Activated CD8-positive, alpha-beta T cell treated with anti-CD3 and anti-CD28 coated beads for 36 hours (primary cell): Measurements from ENCODE around the gene ITPKB. TPM values are rescaled to one million over a fixed set of nuclear protein-coding genes. Genes with fewer than 3 reads are reported as not detected.
A peak's percentile ranks its signal among the peaks of the same experiment; 100 is the strongest.

Source experiments
- ATAC-seq: fragments of 200-7000 bp; cut with Tn5 transposase; one replicate; pipeline ENCODE4 v1.10.0; 2021; ENCODE audit warnings: mild to moderate bottlenecking, moderate library complexity
- CTCF ChIA-PET: fragments of 350-600 bp; sonication (Branson Sonifier 250); formaldehyde crosslinking; loops from one replicate; lab custom pipeline; 2021; ENCODE audit warnings: antibody characterized with exemption; lab: Charles Lee
- POLR2A ChIA-PET: fragments of 350-600 bp; sonication (Branson Sonifier 250); formaldehyde crosslinking; loops from one replicate; lab custom pipeline; 2021; ENCODE audit warnings: antibody characterized with exemption; lab: Charles Lee
- DNase-seq: peaks from one replicate; pipeline ENCODE4 v3.0.0-alpha.2; 2020
- H3K27ac Mint-ChIP-seq: one replicate; pipeline ENCODE4 v1.8.0; 2021; ENCODE audit warnings: mild to moderate bottlenecking, mixed read lengths
- H3K27me3 Mint-ChIP-seq: one replicate; pipeline ENCODE4 v1.8.0; 2021; ENCODE audit warnings: mixed read lengths
- H3K36me3 Mint-ChIP-seq: one replicate; pipeline ENCODE4 v1.8.0; 2021; ENCODE audit warnings: low read depth, mixed read lengths
- H3K4me1 Mint-ChIP-seq: one replicate; pipeline ENCODE4 v1.8.0; 2021; ENCODE audit warnings: low read depth, mixed read lengths
- H3K4me3 Mint-ChIP-seq: one replicate; pipeline ENCODE4 v1.8.0; 2021; ENCODE audit warnings: mild to moderate bottlenecking, moderate library complexity, mixed read lengths
- H3K9me3 Mint-ChIP-seq: one replicate; pipeline ENCODE4 v1.8.0; 2021; ENCODE audit warnings: mixed read lengths
- intact Hi-C: fragments of 100-400 bp; cut with micrococcal nuclease; formaldehyde crosslinking; loops from one replicate; pipeline ENCODE4 v1.10.0; 2022
- total RNA-seq, 2 experiments: library from RNA; stranded (reverse); gene quantifications; one replicate each; pipeline ENCODE4 v1.2.3, GENCODE V29; 2021
- TF ChIP-seq, protein P1 (sequence below): fragments of 200-600 bp; IDR thresholded peaks from one replicate; pipeline ENCODE4 v1.8.0; 2022; ENCODE audit warnings: antibody characterized with exemption, mild to moderate bottlenecking

ITPKB gene
- total RNA-seq, 2 experiments from 2014 or later, result 40.8 to 42.6 TPM

DNA sequence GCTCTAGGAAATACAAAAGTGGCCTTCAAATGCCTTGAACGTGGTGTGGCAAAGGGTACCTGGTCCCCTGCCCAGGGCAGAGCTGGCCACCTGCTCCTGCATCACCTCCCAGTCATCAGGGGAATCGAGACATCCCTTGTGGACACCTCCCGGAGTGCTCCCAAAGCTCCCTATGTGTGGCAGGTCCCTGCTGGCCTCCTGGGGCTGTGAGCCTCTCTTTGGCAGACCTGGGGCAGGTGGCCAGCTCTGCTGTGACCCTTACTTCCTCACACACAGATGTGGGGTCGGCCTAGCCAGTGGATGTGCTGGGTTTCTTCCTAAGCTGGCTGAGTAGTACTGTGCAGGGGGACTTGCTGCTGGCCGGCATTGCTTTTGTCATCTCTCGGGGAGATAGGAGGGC lies 86.5 kb downstream of the ITPKB start:
- Mint-ChIP-seq H3K9me3 (no peaks in the 10 kb centered on the region), H3K4me3 (no peak overlapping the region), H3K4me1 (peaks cover 42% of the 10 kb centered on the region), H3K27me3 (no peaks in the 10 kb centered on the region), H3K36me3 (peaks cover 23% of the 10 kb centered on the region), H3K27ac (no peak overlapping the region)
- CTCF ChIA-PET, result interaction anchor here (0.8 to 7.0 kb wide), 4 partner anchors 15 to 59 kb away, joined by 3 to 50 read pairs (median 8); no protein-coding TSS in a partner anchor
- DNase-seq (no peak), ATAC-seq (no peak)
- POLR2A ChIA-PET, result interaction anchor here (1.0 to 5.2 kb wide), 8 partner anchors 10 to 79 kb away, joined by 3 to 32 read pairs (median 6); no protein-coding TSS in a partner anchor
- TF ChIP-seq, protein P1, sequence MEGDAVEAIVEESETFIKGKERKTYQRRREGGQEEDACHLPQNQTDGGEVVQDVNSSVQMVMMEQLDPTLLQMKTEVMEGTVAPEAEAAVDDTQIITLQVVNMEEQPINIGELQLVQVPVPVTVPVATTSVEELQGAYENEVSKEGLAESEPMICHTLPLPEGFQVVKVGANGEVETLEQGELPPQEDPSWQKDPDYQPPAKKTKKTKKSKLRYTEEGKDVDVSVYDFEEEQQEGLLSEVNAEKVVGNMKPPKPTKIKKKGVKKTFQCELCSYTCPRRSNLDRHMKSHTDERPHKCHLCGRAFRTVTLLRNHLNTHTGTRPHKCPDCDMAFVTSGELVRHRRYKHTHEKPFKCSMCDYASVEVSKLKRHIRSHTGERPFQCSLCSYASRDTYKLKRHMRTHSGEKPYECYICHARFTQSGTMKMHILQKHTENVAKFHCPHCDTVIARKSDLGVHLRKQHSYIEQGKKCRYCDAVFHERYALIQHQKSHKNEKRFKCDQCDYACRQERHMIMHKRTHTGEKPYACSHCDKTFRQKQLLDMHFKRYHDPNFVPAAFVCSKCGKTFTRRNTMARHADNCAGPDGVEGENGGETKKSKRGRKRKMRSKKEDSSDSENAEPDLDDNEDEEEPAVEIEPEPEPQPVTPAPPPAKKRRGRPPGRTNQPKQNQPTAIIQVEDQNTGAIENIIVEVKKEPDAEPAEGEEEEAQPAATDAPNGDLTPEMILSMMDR, result no peak
- intact Hi-C loops, result loop anchor here (5.0 kb wide), 1 partner anchor 35 kb away; no protein-coding TSS in a partner anchor

DNA sequence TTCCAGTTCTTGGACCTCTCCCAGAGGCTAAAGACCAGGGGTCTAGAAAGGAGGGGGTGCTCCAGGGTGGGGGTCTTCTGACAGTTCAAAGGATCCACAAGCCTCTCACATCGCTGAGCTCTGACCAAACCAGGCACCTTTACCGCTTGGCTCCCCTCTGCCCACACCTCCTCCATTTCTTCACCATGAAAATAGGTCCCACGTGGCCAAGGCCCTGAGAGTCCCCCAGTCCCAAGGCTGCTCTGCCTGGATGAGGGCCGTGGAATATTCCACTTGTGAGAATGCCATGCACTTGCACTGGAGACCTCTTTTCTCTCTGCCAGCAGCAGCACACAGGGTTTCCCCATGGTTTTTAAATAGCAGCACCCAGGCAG lies 87.4 kb downstream of the ITPKB start:
- Mint-ChIP-seq H3K4me3 (no peak overlapping the region), H3K27ac (no peak overlapping the region), H3K27me3 (no peaks in the 10 kb centered on the region), H3K4me1 (peaks cover 42% of the 10 kb centered on the region), H3K9me3 (no peaks in the 10 kb centered on the region), H3K36me3 (peaks cover 32% of the 10 kb centered on the region)
- ChIA-PET POLR2A (interaction anchor here (1.0 to 1.7 kb wide), 5 partner anchors 11 to 36 kb away, joined by 3 to 6 read pairs (median 3); no protein-coding TSS in a partner anchor), CTCF (interaction anchor here (1.2 to 7.0 kb wide), 4 partner anchors 17 to 60 kb away, joined by 4 to 50 read pairs (median 17); no protein-coding TSS in a partner anchor)
- DNase-seq, result no peak
- TF ChIP-seq, protein P1, result no peak
- ATAC-seq, result no peak
- intact Hi-C loops, result loop anchor here (5.0 kb wide), 1 partner anchor 36 kb away; no protein-coding TSS in a partner anchor

DNA sequence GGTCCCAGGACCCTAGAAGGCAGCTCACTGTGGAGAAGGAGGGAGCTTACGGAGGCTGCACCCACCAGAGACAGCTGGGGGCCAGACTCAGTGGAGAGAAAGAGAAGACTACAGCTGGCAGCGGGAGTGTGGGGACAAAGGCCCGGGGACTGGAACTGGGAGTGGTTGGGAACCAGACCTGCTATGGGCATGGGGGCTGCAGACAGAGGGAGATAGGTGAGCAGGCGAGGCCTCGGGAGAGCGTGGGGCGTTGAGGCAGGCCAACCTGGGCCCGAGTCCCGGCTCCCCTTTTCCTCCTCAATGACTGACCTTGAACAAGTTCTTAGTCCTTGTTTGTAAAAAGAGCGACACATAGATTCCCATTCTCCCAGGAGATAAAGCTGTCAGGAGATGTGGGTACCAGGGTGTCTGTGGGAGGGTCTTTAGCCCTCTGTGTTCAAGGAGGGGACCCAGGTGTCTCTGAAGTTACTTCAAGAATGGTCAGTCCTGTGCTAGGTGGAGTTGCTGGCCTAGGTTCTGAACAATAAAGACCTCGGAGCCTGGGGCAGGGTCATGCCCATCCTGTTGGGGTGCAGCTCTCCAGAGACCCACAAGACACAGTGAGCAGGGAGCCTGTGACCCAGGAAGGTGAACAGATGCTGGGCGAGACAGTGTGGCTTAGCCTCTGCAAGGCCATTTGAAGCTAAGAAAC lies 87.9 kb downstream of the ITPKB start:
- no peaks in the 10 kb centered on the region for H3K9me3 Mint-ChIP-seq
- POLR2A ChIA-PET, result interaction anchor here (1.0 to 1.7 kb wide), 5 partner anchors 12 to 232 kb away, joined by 3 to 6 read pairs (median 4); no protein-coding TSS in a partner anchor
- peaks cover 42% of the 10 kb centered on the region for H3K4me1 Mint-ChIP-seq
- DNase-seq (no peak), ATAC-seq (no peak)
- intact Hi-C loops, result loop anchor here (5.0 kb wide), 1 partner anchor 36 kb away; no protein-coding TSS in a partner anchor
- H3K27me3 Mint-ChIP-seq, result no peaks in the 10 kb centered on the region
- CTCF ChIA-PET, result interaction anchor here (1.0 to 7.0 kb wide), 4 partner anchors 17 to 177 kb away, joined by 4 to 50 read pairs (median 17); no protein-coding TSS in a partner anchor
- peaks cover 34% of the 10 kb centered on the region for H3K36me3 Mint-ChIP-seq
- H3K4me3 Mint-ChIP-seq, result no peak overlapping the region
- H3K27ac Mint-ChIP-seq, result peak overlapping the region; percentile 70
- TF ChIP-seq, protein P1, result no peak

DNA sequence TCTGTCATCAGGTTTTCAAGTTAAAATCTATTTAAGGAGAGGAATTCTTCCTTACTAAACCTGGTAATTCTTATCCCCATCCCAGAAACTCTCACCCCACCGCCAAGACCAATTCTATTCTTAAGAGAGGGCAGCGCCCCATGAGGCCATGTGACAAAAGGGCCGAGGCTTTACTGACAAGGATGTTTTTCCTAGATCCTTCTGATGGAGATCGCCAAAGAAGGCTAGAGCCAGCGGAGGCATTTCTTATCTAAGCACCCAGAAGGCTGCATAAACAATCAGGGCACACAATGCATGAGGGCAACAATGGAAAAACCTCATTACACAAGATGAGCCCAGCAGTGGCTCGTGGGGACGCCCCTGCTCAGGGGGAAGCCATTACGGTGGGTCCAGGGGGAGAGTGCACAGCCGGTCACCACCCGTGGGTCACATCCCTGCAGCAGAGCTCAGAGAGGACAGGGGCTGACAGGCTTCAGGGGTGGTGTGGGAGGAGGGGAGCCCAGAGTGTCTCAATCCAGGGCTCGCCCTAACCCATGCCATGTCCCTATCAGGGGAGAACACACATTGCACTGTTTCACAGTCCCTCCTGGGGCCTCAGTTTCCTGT lies 88.7 kb downstream of the ITPKB start:
- H3K27ac Mint-ChIP-seq, result peak overlapping the region; percentile 70
- H3K27me3 Mint-ChIP-seq, result no peaks in the 10 kb centered on the region
- intact Hi-C loops, result loop anchor here (5.0 kb wide), 1 partner anchor 37 kb away; no protein-coding TSS in a partner anchor
- ChIA-PET CTCF (interaction anchor here (1.0 to 7.0 kb wide), 9 partner anchors 9 to 178 kb away, joined by 4 to 50 read pairs (median 5); no protein-coding TSS in a partner anchor), POLR2A (interaction anchor here (0.8 to 1.6 kb wide), 3 partner anchors 11 to 233 kb away, joined by 3 to 5 read pairs (median 4); no protein-coding TSS in a partner anchor)
- H3K36me3 Mint-ChIP-seq, result peaks cover 40% of the 10 kb centered on the region
- ATAC-seq (no peak), DNase-seq (no peak)
- TF ChIP-seq, protein P1, result no peak
- no peaks in the 10 kb centered on the region for H3K9me3 Mint-ChIP-seq
- H3K4me3 Mint-ChIP-seq, result no peak overlapping the region
- H3K4me1 Mint-ChIP-seq, result peaks cover 42% of the 10 kb centered on the region
